Nephron progenitor cell (in vitro differentiated cells): ENCODE results near the gene SIPA1L3.

ENCODE experiments used
- DNase-seq: peaks from one replicate; pipeline ENCODE4 v3.0.0; 2021
- H3K27ac Mint-ChIP-seq: 2 replicates; pipeline ENCODE4 v1.8.0; 2021; ENCODE audit warnings: mild to moderate bottlenecking, moderate library complexity, mixed read lengths
- H3K27me3 Mint-ChIP-seq: 2 replicates; pipeline ENCODE4 v1.8.0; 2021; ENCODE audit warnings: mild to moderate bottlenecking, low read depth, mixed read lengths; ENCODE audit not compliant: poor library complexity
- H3K36me3 Mint-ChIP-seq: 2 replicates; pipeline ENCODE4 v1.8.0; 2021; ENCODE audit warnings: low read depth, mixed read lengths
- H3K4me1 Mint-ChIP-seq: 2 replicates; pipeline ENCODE4 v1.8.0; 2021; ENCODE audit warnings: mixed read lengths
- H3K4me3 Mint-ChIP-seq: 2 replicates; pipeline ENCODE4 v1.8.0; 2021; ENCODE audit warnings: mild to moderate bottlenecking, moderate library complexity, mixed read lengths
- H3K9me3 Mint-ChIP-seq: 2 replicates; pipeline ENCODE4 v1.8.0; 2021; ENCODE audit warnings: mild to moderate bottlenecking, moderate library complexity, mixed read lengths
- CTCF ChIP-seq: fragments of 200-600 bp; sonication (generic); IDR thresholded peaks from 2 replicates; pipeline ENCODE4 v1.5.0; 2021; ENCODE audit warnings: antibody characterized with exemption

SIPA1L3 gene

GRCh38 chr19:37961198-37961597 is 54.2 kb downstream of the SIPA1L3 start:
- H3K27ac Mint-ChIP-seq: no peak overlapping the region
- H3K27me3 Mint-ChIP-seq: no peaks in the 10 kb centered on the region
- TF ChIP-seq CTCF: no peak
- peaks cover 21% of the 10 kb centered on the region for H3K4me1 Mint-ChIP-seq
- peaks cover 44% of the 10 kb centered on the region for H3K36me3 Mint-ChIP-seq
- H3K9me3 Mint-ChIP-seq: peaks cover 43% of the 10 kb centered on the region
- no peak overlapping the region for H3K4me3 Mint-ChIP-seq
- DNase-seq: no peak

DNA sequence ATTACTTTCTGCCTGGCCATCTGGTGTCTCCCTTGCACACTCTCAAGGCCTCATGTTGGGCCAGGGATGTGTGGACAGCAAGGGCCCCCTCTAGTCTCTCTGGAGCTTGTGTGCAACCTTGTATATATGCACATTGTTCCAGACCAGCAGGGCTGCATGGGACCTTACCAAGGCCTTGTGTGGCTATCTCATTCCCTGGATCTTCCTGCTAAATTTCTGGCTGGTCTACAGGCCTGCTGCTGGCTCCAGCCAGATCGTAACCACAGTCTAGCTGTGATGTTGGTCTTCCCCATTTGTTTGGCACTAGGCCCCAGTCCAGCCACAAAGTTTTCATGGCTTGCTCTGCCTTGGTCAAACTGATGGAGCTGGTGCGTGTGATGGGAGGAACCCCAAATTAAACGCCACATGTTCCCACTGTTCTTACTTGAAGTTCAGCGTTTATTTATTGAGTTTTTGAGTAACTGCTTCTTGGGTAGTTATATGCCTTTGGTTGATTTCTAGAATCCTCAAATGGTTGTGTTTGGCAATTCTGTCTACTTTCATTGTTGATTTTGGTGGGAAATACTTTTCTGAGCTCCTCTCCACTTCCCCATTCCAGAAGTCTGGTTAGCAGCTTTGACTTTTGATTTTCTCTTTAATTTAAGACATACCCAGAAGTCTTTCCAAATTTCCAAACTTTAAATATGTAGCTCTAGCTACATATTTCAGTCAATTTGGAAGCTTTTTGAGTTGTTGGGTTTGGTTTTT is 56.4 kb downstream of the SIPA1L3 start:
- Mint-ChIP-seq H3K36me3 (peaks cover 36% of the 10 kb centered on the region), H3K27ac (peak overlapping the region; percentile 44), H3K4me3 (no peak overlapping the region), H3K27me3 (peaks cover 2% of the 10 kb centered on the region), H3K4me1 (peaks cover 28% of the 10 kb centered on the region), H3K9me3 (peaks cover 35% of the 10 kb centered on the region)
- DNase-seq: no peak
- no peak for TF ChIP-seq CTCF

GRCh38 chr19:37964109-37964508 is 57.1 kb downstream of the SIPA1L3 start:
- peaks cover 28% of the 10 kb centered on the region for H3K4me1 Mint-ChIP-seq
- H3K9me3 Mint-ChIP-seq: peaks cover 28% of the 10 kb centered on the region
- H3K36me3 Mint-ChIP-seq: peaks cover 34% of the 10 kb centered on the region
- H3K27me3 Mint-ChIP-seq: peaks cover 2% of the 10 kb centered on the region
- no peak overlapping the region for H3K27ac Mint-ChIP-seq
- no peak overlapping the region for H3K4me3 Mint-ChIP-seq
- no peak for DNase-seq
- no peak for TF ChIP-seq CTCF

DNA sequence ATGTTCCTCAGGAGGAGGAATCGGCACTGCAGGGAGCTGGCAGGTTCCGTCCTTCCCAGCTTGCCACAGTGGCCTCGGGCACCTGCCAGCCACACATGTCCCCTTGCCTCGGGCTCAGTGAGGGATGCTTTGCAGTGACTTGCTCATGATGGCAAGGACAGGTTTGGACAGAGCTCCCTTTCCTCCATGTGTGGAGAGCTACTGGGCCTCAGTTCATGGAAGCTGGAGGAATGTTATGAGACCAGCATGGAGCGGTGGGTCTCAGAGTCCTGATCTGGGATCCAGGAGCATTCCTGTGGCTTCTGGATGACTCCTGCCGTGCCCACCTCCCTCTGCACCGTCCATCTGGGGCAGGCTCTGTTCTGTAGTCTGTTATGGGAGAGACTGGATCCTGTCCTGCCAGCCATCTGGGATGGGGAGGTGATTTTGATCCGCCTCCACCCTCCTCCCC is 59.2 kb downstream of the SIPA1L3 start:
- Mint-ChIP-seq H3K9me3 (peaks cover 32% of the 10 kb centered on the region), H3K4me3 (no peak overlapping the region), H3K36me3 (peaks cover 40% of the 10 kb centered on the region), H3K27ac (peak overlapping the region; percentile 83), H3K27me3 (peaks cover 2% of the 10 kb centered on the region), H3K4me1 (peaks cover 28% of the 10 kb centered on the region)
- no peak for TF ChIP-seq CTCF
- DNase-seq: no peak

DNA sequence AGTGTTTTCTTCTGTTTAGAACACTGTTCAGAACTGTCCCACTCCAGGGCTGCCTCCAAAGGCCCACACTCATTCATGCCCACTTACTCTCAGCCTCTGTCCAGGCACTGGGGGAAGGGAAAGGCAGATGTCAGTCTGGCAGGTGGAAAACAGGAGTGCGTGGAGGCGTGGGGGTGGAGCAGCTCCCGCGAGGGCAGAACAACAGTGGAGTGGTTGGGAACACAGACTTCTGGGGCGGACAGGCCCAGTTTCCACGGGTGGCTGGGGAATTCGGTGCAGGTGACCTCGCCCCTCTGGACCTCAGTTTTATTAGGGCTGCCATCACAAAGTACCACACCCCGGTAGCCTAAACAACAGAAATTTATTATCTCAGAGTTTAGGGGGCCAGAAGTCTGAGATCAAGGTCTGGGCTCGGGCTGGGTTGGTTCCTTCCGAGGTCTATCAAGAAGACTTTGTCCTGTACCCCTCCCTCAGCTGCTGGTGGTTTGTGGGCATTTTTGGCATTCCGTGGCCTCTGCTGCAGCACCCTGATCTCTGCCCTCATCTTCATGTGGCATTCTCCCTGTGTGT is 59.7 kb downstream of the SIPA1L3 start:
- DNase-seq: no peak
- no peak for TF ChIP-seq CTCF
- peaks cover 2% of the 10 kb centered on the region for H3K27me3 Mint-ChIP-seq
- peak overlapping the region; percentile 83 for H3K27ac Mint-ChIP-seq
- H3K4me3 Mint-ChIP-seq: no peak overlapping the region
- H3K9me3 Mint-ChIP-seq: peaks cover 31% of the 10 kb centered on the region
- peaks cover 28% of the 10 kb centered on the region for H3K4me1 Mint-ChIP-seq
- peaks cover 39% of the 10 kb centered on the region for H3K36me3 Mint-ChIP-seq

- Mint-ChIP-seq H3K9me3 (peaks cover 34% of the 10 kb centered on the region), H3K27ac (no peak overlapping the region), H3K4me1 (peaks cover 13% of the 10 kb centered on the region), H3K27me3 (peaks cover 2% of the 10 kb centered on the region), H3K36me3 (peaks cover 53% of the 10 kb centered on the region), H3K4me3 (no peak overlapping the region)
- no peak for TF ChIP-seq CTCF
- no peak for DNase-seq
Measured at GRCh38 chr19:37969695-37970094, 62.7 kb downstream of the SIPA1L3 start.
